Subcutaneous adipose tissue (tissue), 4 donors: ENCODE results near the gene KRT85. TPM values are rescaled to one million over a fixed set of nuclear protein-coding genes. Genes with fewer than 3 reads are reported as not detected.

Experiments
- total RNA-seq, 4 donors: library from RNA; depleted of rRNA; stranded (reverse); fragments of >200 nt; gene quantifications; one replicate each; pipeline ENCODE4 v1.1.0, GENCODE V29; 2016
- TF ChIP-seq, protein P1 (sequence below): fragments of 450-650 bp; IDR thresholded peaks from one replicate; pipeline ENCODE4 v1.5.1; 2016; ENCODE audit warnings: low read depth, mild to moderate bottlenecking, control low read depth, antibody characterized with exemption, moderate library complexity

Gene KRT85
- total RNA-seq, 4 donors from 2014 or later = not detected

DNA sequence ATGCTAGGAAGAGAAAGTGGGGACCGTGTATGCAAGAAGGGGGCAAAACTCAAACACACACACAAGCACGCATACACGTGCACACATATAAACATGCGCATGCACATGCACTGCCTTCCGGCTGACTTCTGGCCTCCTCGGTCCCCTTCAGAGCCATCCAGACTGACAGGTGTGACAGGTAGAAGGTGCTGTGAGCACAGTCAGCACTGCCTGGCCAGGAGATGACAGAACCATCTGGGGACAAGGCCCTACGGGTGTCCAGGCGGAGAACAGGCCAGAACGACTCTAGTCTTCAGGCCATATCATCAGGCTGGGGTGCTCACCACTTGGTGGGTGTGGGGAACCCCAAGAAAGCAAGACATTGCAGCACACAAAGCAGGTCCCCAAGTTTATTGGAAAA is 53.4 kb downstream of the KRT85 start:
- TF ChIP-seq, protein P1, sequence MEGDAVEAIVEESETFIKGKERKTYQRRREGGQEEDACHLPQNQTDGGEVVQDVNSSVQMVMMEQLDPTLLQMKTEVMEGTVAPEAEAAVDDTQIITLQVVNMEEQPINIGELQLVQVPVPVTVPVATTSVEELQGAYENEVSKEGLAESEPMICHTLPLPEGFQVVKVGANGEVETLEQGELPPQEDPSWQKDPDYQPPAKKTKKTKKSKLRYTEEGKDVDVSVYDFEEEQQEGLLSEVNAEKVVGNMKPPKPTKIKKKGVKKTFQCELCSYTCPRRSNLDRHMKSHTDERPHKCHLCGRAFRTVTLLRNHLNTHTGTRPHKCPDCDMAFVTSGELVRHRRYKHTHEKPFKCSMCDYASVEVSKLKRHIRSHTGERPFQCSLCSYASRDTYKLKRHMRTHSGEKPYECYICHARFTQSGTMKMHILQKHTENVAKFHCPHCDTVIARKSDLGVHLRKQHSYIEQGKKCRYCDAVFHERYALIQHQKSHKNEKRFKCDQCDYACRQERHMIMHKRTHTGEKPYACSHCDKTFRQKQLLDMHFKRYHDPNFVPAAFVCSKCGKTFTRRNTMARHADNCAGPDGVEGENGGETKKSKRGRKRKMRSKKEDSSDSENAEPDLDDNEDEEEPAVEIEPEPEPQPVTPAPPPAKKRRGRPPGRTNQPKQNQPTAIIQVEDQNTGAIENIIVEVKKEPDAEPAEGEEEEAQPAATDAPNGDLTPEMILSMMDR = no peak

DNA sequence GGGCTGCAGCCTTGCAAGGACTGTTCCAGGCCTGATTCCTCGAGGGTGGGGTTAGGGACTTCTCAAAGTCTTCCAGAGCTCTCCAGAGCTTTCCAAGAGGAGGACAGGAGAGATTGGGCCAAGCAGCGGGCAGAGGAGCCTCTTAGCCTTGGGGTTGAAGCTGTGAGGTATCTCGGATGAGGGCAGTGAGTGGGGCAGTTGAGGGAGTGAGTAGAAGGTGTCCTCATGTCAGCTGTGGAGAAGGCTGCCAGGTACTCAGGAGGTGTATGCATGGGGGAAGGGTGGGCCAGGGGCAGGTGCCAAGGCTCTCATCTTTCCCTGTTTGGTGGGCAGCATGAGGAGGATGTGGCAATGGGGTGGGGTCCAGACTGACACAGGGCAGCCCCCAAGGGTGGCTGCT is 53.8 kb downstream of the KRT85 start:
- TF ChIP-seq, protein P1 = no peak

DNA sequence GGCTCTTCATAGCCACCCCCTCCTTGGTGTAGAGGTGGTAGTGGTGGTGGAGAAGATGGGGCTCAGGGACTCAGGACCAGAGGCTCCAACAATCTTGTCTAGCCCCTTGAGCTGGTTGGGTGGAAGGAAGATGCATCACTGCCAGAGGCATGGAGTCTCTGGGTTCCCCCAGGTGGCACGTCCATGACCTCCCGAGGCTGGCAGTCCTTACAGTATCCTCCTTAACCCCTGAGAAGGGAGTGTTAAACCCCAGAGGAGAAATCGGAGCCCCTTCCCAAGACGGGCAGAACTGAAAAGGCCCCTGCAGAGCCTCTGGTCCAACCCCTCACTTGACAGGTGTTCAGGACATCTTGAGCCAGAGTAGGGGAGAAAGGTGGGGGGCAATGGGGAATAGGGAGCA is 55.2 kb downstream of the KRT85 start:
- TF ChIP-seq, protein P1 = no peak

DNA sequence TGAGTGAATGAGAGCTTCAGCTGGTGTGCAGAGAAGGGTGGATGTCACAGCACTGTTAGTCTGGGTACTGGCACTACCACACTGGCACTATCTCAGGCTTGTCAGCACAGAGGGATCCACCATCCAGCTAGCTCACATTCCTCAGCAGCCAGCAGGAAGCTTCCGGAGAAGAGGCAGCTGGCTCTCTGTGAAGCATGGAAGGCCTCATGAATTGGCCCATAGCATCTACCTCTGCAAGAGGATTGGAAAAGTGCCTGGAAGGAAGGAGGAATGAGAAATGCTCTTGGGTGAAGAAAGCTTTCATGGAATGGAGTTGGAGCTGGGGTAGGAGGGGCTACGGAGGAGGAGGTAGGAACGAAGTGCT is 56.0 kb downstream of the KRT85 start:
- TF ChIP-seq, protein P1 = no peak

DNA sequence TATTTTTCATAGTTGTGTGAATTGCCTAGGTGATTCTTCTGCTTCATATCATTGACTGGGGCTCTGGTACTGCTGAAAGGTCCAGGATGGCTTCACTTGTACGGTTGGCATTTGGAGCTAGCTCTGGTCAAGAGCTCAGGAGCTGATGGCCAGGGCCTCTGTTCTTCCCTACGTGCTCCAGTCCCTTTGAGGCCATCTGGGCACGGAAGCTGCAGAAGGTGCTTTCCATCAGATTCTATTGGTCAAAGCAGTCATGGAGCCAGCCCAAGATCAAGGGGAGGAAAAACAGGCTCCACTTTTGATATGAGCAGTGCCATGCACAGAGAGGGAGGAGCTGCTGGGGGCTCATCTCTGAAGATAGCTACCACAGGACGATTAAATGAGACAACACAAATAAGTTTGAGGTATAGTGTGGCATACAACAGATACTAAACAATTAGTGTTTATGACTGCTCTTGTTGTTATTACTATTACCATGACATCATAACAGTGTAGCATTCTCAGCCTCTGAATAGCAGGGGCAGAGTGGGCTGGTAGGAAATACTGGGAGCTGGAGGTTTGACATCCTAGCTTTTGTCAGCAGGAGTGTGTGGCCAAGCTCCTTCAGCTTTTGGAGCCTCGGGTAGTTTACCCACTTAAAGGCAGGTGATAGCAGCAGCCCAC is 56.5 kb downstream of the KRT85 start:
- TF ChIP-seq, protein P1 = no peak

Other genes with a start within 250 kb of the KRT85 start
- not detected for gene KRT80, start 175.5 kb downstream of the KRT85 start, total RNA-seq
- gene KRT7, start 134.2 kb downstream of the KRT85 start, total RNA-seq = 1 to 10 TPM; 2.4 to 4.0 (median 3.7) TPM
- gene KRT86, start 92.8 kb downstream of the KRT85 start, total RNA-seq = under 1 TPM in 1 of 4 donors, not detected in 3; 0.34 TPM
- not detected for gene KRT81, start 75.9 kb downstream of the KRT85 start, total RNA-seq
- gene KRT83, start 46.1 kb downstream of the KRT85 start, total RNA-seq = not detected
- gene KRT84, start 18.2 kb upstream of the KRT85 start, total RNA-seq = not detected
- not detected for gene KRT82, start 38.9 kb upstream of the KRT85 start, total RNA-seq
- not detected for gene KRT75, start 66.9 kb upstream of the KRT85 start, total RNA-seq
- gene KRT6B, start 84.7 kb upstream of the KRT85 start, total RNA-seq = not detected
- not detected for gene KRT6C, start 106.3 kb upstream of the KRT85 start, total RNA-seq
- gene KRT6A, start 125.8 kb upstream of the KRT85 start, total RNA-seq = under 1 TPM in 1 of 4 donors, not detected in 3; 0.98 TPM
- 1 to 10 TPM in 1 of 4 donors, under 1 TPM in 2, not detected in 1; 0.33 to 1.3 (median 0.88) TPM for gene KRT5, start 152.9 kb upstream of the KRT85 start, total RNA-seq
- gene KRT71, start 185.7 kb upstream of the KRT85 start, total RNA-seq = not detected
- not detected for gene KRT74, start 206.4 kb upstream of the KRT85 start, total RNA-seq
- not detected for gene KRT72, start 234.0 kb upstream of the KRT85 start, total RNA-seq